ENCODE data around the gene IL12RB1.

The IL12RB1 gene

DNA sequence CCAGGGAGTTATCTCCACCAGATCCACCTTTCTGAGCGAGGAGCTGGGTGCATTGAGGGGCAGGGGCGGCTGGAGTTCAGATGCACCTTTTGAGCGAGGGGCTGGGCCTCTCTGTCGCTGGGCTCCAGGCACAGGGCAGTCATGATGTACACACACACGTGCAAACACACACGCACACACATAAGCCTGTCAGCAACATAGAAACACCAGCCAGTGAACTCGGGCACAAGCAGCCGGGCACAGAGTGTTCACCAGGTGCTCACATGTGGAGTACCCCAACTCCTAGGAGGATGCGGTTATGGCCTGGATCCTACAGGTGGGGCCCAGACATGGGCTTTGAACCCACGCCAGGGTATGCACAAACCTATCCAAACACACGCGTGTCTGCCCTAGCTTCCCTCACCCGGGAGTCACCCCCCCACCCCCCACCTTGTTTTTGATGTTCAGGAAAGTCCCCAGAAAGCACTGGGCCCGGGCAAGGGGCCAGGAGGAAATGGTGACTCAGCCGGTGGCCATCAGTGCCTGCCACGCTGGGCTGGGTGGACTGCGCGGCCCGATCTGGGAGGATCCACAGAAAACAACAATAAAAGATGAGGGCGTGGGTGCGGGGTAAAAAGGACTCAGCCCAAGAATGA lies 65.5 kb downstream of the IL12RB1 start:
- Histone ChIP-seq H3F3A (ENCODE audit: control insufficient read depth, insufficient read depth) (0 out of 2 replicates have a peak, but pooled peaks cover 4% of the 10 kb centered on the region), H3K9me2 (replicated peaks; ENCODE audit: control insufficient read depth, low read length) (no peaks in the 10 kb centered on the region), H3K4me3 (ENCODE audit: low read length) (peak overlapping the region; percentile 74), H3K79me2 (ENCODE audit: control insufficient read depth, low read length) (peaks cover 21% of the 10 kb centered on the region), H3K4me2 (ENCODE audit: low read length) (peak overlapping the region; percentile 97), H3K27ac (ENCODE audit: low read depth, low read length) (no peak overlapping the region), H3K27me3 (ENCODE audit: control insufficient read depth, low read length) (no peaks in the 10 kb centered on the region), H3K36me3 (ENCODE audit: control insufficient read depth, low read length) (no peaks in the 10 kb centered on the region), H3K9me3 (ENCODE audit: control insufficient read depth, insufficient read depth, low read length) (no peaks in the 10 kb centered on the region), H4K20me1 (ENCODE audit: control insufficient read depth, insufficient read depth, low read depth, low read length) (no peaks in the 10 kb centered on the region), H3K4me1 (ENCODE audit: control insufficient read depth, low read length) (peaks cover 40% of the 10 kb centered on the region)
- TF ChIP-seq, protein P1, sequence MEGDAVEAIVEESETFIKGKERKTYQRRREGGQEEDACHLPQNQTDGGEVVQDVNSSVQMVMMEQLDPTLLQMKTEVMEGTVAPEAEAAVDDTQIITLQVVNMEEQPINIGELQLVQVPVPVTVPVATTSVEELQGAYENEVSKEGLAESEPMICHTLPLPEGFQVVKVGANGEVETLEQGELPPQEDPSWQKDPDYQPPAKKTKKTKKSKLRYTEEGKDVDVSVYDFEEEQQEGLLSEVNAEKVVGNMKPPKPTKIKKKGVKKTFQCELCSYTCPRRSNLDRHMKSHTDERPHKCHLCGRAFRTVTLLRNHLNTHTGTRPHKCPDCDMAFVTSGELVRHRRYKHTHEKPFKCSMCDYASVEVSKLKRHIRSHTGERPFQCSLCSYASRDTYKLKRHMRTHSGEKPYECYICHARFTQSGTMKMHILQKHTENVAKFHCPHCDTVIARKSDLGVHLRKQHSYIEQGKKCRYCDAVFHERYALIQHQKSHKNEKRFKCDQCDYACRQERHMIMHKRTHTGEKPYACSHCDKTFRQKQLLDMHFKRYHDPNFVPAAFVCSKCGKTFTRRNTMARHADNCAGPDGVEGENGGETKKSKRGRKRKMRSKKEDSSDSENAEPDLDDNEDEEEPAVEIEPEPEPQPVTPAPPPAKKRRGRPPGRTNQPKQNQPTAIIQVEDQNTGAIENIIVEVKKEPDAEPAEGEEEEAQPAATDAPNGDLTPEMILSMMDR (IDR thresholded peaks at IDR 0.05; ENCODE audit: low read depth, low read length, poor library complexity, severe bottlenecking) = no peak

- no peak overlapping the region for H3K27ac ChIP-seq (ENCODE audit: low read depth, low read length)
- H3K27me3 ChIP-seq (ENCODE audit: control insufficient read depth, low read length) = no peaks in the 10 kb centered on the region
- no peak overlapping the region for H3K4me3 ChIP-seq (ENCODE audit: low read length)
- H3K9me2 ChIP-seq (replicated peaks; ENCODE audit: control insufficient read depth, low read length) = no peaks in the 10 kb centered on the region
- H3K4me1 ChIP-seq (ENCODE audit: control insufficient read depth, low read length) = peaks cover 44% of the 10 kb centered on the region
- TF ChIP-seq, protein P1 (IDR thresholded peaks at IDR 0.05; ENCODE audit: low read depth, low read length, poor library complexity, severe bottlenecking) = no peak
- no peak for TF ChIP-seq EZH2phosphoT487 (IDR thresholded peaks at IDR 0.05; ENCODE audit: borderline replicate concordance, low read length)
- H3K79me2 ChIP-seq (ENCODE audit: control insufficient read depth, low read length) = peaks cover 21% of the 10 kb centered on the region
- H3K36me3 ChIP-seq (ENCODE audit: control insufficient read depth, low read length) = peaks cover 3% of the 10 kb centered on the region
- H4K20me1 ChIP-seq (ENCODE audit: control insufficient read depth, insufficient read depth, low read depth, low read length) = no peaks in the 10 kb centered on the region
- peaks cover 5% of the 10 kb centered on the region for H3F3A ChIP-seq (ENCODE audit: control insufficient read depth, insufficient read depth)
- no peak overlapping the region for H3K4me2 ChIP-seq (ENCODE audit: low read length)
- H3K9me3 ChIP-seq (ENCODE audit: control insufficient read depth, insufficient read depth, low read length) = no peaks in the 10 kb centered on the region
Measured at GRCh38 chr19:18020212-18021085, 66.3 kb downstream of the IL12RB1 start.

DNA sequence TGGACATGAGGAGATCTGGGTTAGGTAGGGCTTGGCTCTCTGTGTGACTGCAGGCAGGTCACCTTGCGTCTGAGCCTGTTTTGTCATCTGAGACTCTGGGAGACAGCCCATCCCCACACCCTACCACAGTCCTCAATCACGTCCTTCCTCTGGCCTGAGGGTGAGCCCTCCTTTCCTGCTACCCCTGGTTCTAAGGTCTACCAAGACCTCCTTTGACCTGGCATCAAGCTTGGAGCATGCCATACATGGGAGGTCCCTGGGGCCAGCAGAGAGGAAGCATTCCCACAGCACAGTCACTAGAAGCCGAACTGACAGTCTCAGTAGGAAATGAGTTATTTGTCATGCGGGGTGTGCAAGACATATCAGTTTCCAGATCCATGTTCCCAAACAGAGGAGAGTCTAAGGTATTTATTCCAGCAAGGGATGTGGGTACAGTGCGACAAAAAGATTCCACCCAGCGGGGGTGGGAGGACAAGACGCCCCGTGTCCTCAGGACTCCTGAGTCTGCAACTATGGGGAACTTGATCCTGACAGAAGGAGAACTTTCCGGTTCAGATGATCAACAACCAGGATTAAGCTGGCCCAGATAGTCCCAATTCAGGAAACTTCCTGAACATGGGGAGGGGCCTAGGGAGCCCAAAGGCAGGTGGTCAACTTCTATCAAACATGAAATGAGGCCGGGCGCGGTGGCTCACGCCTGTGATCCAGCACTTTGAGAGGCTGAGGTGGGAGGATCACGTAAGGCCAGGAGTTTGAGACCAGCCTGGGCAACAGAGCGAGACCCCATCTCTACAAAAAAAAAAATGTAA lies 69.3 kb downstream of the IL12RB1 start:
- H3K36me3 ChIP-seq (ENCODE audit: control insufficient read depth, low read length) = peaks cover 28% of the 10 kb centered on the region
- no peak overlapping the region for H3K27ac ChIP-seq (ENCODE audit: low read depth, low read length)
- TF ChIP-seq, protein P1 (IDR thresholded peaks at IDR 0.05; ENCODE audit: low read depth, low read length, poor library complexity, severe bottlenecking) = no peak
- no peak for TF ChIP-seq EZH2phosphoT487 (IDR thresholded peaks at IDR 0.05; ENCODE audit: borderline replicate concordance, low read length)
- peaks cover 10% of the 10 kb centered on the region for H3F3A ChIP-seq (ENCODE audit: control insufficient read depth, insufficient read depth)
- H3K9me2 ChIP-seq (replicated peaks; ENCODE audit: control insufficient read depth, low read length) = no peaks in the 10 kb centered on the region
- no peak overlapping the region for H3K4me3 ChIP-seq (ENCODE audit: low read length)
- peaks cover 25% of the 10 kb centered on the region for H3K4me1 ChIP-seq (ENCODE audit: control insufficient read depth, low read length)
- no peaks in the 10 kb centered on the region for H4K20me1 ChIP-seq (ENCODE audit: control insufficient read depth, insufficient read depth, low read depth, low read length)
- H3K9me3 ChIP-seq (ENCODE audit: control insufficient read depth, insufficient read depth, low read length) = no peaks in the 10 kb centered on the region
- no peaks in the 10 kb centered on the region for H3K27me3 ChIP-seq (ENCODE audit: control insufficient read depth, low read length)
- no peak overlapping the region for H3K4me2 ChIP-seq (ENCODE audit: low read length)
- peaks cover 4% of the 10 kb centered on the region for H3K79me2 ChIP-seq (ENCODE audit: control insufficient read depth, low read length)
